Gastroesophageal sphincter (tissue), 3 donors: ENCODE results near the gene SNCB.

Source experiments
- CTCF ChIP-seq, 4 experiments: fragments of 200-600 bp in 2 of 4; fragments of 450-650 bp in 2 of 4; sonication (generic) in 1 of 4; IDR thresholded peaks; one replicate each; pipeline ENCODE4 v1.5.1; 2017 to 2019; ENCODE audit warnings: antibody characterized with exemption in 4 of 4, mild to moderate bottlenecking in 2 of 4, moderate library complexity in 2 of 4
- EP300 ChIP-seq: sonication (generic); formaldehyde crosslinking; IDR thresholded peaks from one replicate; pipeline ENCODE4 v1.6.1; 2017; ENCODE audit warnings: antibody characterized with exemption, mild to moderate bottlenecking
- POLR2A ChIP-seq, 2 donors: fragments of 450-650 bp; IDR thresholded peaks; one replicate each; pipeline ENCODE4 v1.6.1; 2017; ENCODE audit warnings: antibody characterized with exemption in 2 of 2, mild to moderate bottlenecking in 2 of 2, moderate library complexity in 1 of 2
- POLR2AphosphoS5 ChIP-seq: sonication (generic); formaldehyde crosslinking; IDR thresholded peaks from one replicate; pipeline ENCODE4 v1.6.1; 2017; ENCODE audit warnings: antibody characterized with exemption

GRCh38 chr5:176658817-176659511, 28.6 kb upstream of the SNCB start:
- TF ChIP-seq CTCF (IDR thresholded peaks at IDR 0.05) (no peak), POLR2A (IDR thresholded peaks at IDR 0.05) (no peak), POLR2AphosphoS5 (no peak), EP300 (no peak)
